HepG2 (cell line): ENCODE results near the gene EXOC6B. TPM values are rescaled to one million over a fixed set of nuclear protein-coding genes. Genes with fewer than 3 reads are reported as not detected.

Experiments
- ATAC-seq: fragments of 200-7000 bp; cut with Tn5 transposase; 3 replicates; pipeline ENCODE4 v1.9.1; 2020; ENCODE audit warnings: mild to moderate bottlenecking, moderate library complexity
- BruUV-seq: library from RNA; stranded (reverse); fragments of 400-500 nt; replicated peaks from 2 replicates; lab custom pipeline; 2021; lab: Mats Ljungman, UMichigan
- CTCF ChIA-PET: fragments of 300-600 bp; formaldehyde crosslinking; extraction: SDS; loops from one replicate; lab custom pipeline; 2021; ENCODE audit warnings: low total read pairs, inconsistent platforms, low intra/inter-chr PET ratio; lab: Yijun Ruan, JAX
- POLR2A ChIA-PET: fragments of 350-600 bp; sonication (Branson Sonifier 250); formaldehyde crosslinking; loops from one replicate; lab custom pipeline; 2020; ENCODE audit warnings: antibody characterized with exemption, inconsistent platforms; lab: Yijun Ruan, JAX
- DNase-seq: peaks from one replicate; pipeline ENCODE4 v3.0.0-alpha.2; 2015; ENCODE audit warnings: low spot score
- FAIRE-seq: peaks from 3 replicates; lab custom pipeline; 2011; peaks lifted over from hg19 to GRCh38; lab: Jason Lieb, UNC
- H2AFZ ChIP-seq: one replicate; pipeline ENCODE4 v1.6.1; 2011; ENCODE audit warnings: low read length, inconsistent platforms
- H3K27ac ChIP-seq: fragments of 300-600 bp; 3 replicates; pipeline ENCODE4 v1.8.0; 2011; ENCODE audit warnings: mixed run types, mild to moderate bottlenecking, mixed read lengths, low read length, inconsistent platforms; ENCODE audit not compliant: insufficient read depth; ENCODE audit errors: extremely low read length
- H3K27me3 ChIP-seq, 2 experiments: fragments of 200-600 bp in 1 of 2; 2 replicates in 1 of 2; 3 replicates in 1 of 2; pipeline versions ENCODE4 v1.6.0 to v1.8.0; 2011; ENCODE audit warnings: low read length in 2 of 2, mild to moderate bottlenecking in 2 of 2, moderate library complexity in 2 of 2, inconsistent platforms in 1 of 2; ENCODE audit not compliant: insufficient read depth in 2 of 2, control insufficient read depth in 1 of 2
- H3K36me3 ChIP-seq, 2 experiments: fragments of 200-600 bp in 1 of 2; replicated peaks in 1 of 2; 2 replicates in 1 of 2; 3 replicates in 1 of 2; pipeline versions ENCODE4 v1.5.1 to v1.8.0; 2011; ENCODE audit warnings: low read length in 2 of 2, inconsistent platforms in 1 of 2; ENCODE audit not compliant: insufficient read depth in 2 of 2, control insufficient read depth in 1 of 2
- H3K4me1 ChIP-seq: 2 replicates; pipeline ENCODE4 v1.5.1; 2012; ENCODE audit warnings: low read length, inconsistent platforms; ENCODE audit not compliant: insufficient read depth
- H3K4me2 ChIP-seq: 2 replicates; pipeline ENCODE4 v1.6.0; 2011; ENCODE audit warnings: low read depth, low read length, inconsistent platforms
- H3K4me3 ChIP-seq, 3 experiments: fragments of 200-600 bp in 1 of 3; sonication (generic), shearing (Covaris generic) in 1 of 3; replicated peaks in 1 of 3; 2 replicates each; pipeline ENCODE4 v1.5.1; 2011 to 2016; ENCODE audit warnings: low read length in 3 of 3, inconsistent platforms in 2 of 3, low read depth in 2 of 3, mild to moderate bottlenecking in 2 of 3, control low read depth in 1 of 3, mixed read lengths in 1 of 3; ENCODE audit not compliant: insufficient read depth in 1 of 3
- H3K79me2 ChIP-seq: one replicate; pipeline ENCODE4 v1.6.1; 2011; ENCODE audit warnings: low read length, inconsistent platforms; ENCODE audit not compliant: insufficient read depth
- H3K9ac ChIP-seq: 2 replicates; pipeline ENCODE4 v1.6.0; 2011; ENCODE audit warnings: mild to moderate bottlenecking, low read depth, low read length, inconsistent platforms; ENCODE audit not compliant: insufficient read depth
- H3K9me3 ChIP-seq: 2 replicates; pipeline ENCODE4 v1.5.1; 2012; ENCODE audit warnings: mild to moderate bottlenecking, low read length
- H4K20me1 ChIP-seq: 2 replicates; pipeline ENCODE4 v1.6.0; 2011; ENCODE audit warnings: inconsistent platforms, mild to moderate bottlenecking, low read length, moderate library complexity; ENCODE audit not compliant: insufficient read depth
- MEIS1 ChIP-seq: sonication (generic); formaldehyde crosslinking; IDR thresholded peaks from 2 replicates; pipeline ENCODE4 v1.9.0; 2021; ENCODE audit warnings: mild to moderate bottlenecking, missing genetic modification reagents, moderate library complexity, borderline replicate concordance
- RBM39 ChIP-seq: fragments of 200-400 bp; formaldehyde crosslinking; IDR thresholded peaks from one replicate; pipeline ENCODE4 v1.6.1; 2018; ENCODE audit warnings: antibody characterized with exemption, mild to moderate bottlenecking, low read depth, low read length; ENCODE audit not compliant: poor library complexity, severe bottlenecking
- RFX1 ChIP-seq: fragments of 450-650 bp; IDR thresholded peaks from 2 replicates; pipeline ENCODE4 v1.6.1; 2017
- ZNF496 ChIP-seq: sonication (generic); formaldehyde crosslinking; IDR thresholded peaks from 2 replicates; pipeline ENCODE4 v1.8.1; 2023; ENCODE audit warnings: mild to moderate bottlenecking, moderate library complexity, missing genetic modification reagents; ENCODE audit not compliant: insufficient replicate concordance
- WGBS: methylation state at CpG from one replicate; pipeline ENCODE4 v1.1.6; 2017; ENCODE audit warnings: low lambda C conversion rate; 5-methylcytosine and 5-hydroxymethylcytosine counted together
- in situ Hi-C: cut with HindIII; loops from 2 replicates; pipeline ENCODE4 v1.10.0; 2017; ENCODE audit warnings: low pct_unique_long_range_greater_than_20kb; ENCODE audit not compliant: extremely low pct_ligation_motif_present
- intact Hi-C: fragments of 100-400 bp; cut with micrococcal nuclease; formaldehyde crosslinking; loops from one replicate; pipeline ENCODE4 v1.10.0; 2022; ENCODE audit not compliant: unreplicated experiment
- polyA plus RNA-seq, 8 experiments: library from polyadenylated mRNA; depleted of rRNA in 3 of 8; stranded (reverse) in 7 of 8; unstranded in 1 of 8; fragments of >200 nt; fragmentation: Illumina TruSeq in 4 of 8; extraction: Trizol in 4 of 8; gene quantifications; 2 replicates each; pipeline versions ENCODE4 v1.2.1 to v1.2.3, GENCODE V29; 2011 to 2016; ENCODE audit warnings: low read depth in 4 of 8, missing spikeins in 1 of 8, mixed read lengths in 1 of 8; ENCODE audit not compliant: insufficient read depth in 1 of 8
- total RNA-seq, 5 experiments: library from RNA; depleted of rRNA; stranded (reverse); fragments of >200 nt; fragmentation: Illumina TruSeq; extraction: Trizol; gene quantifications; 2 replicates each; pipeline ENCODE4 v1.2.3, GENCODE V29; 2016; ENCODE audit warnings: low read depth in 1 of 5
- TF ChIP-seq, protein P1 (sequence below): sonication (generic); formaldehyde crosslinking; IDR thresholded peaks from 2 replicates; pipeline ENCODE4 v1.4.0; 2020; ENCODE audit warnings: mild to moderate bottlenecking, missing genetic modification reagents
- TF ChIP-seq, protein P2 (sequence below): fragments of 450-650 bp; IDR thresholded peaks from 2 replicates; pipeline ENCODE4 v1.6.1; 2017; ENCODE audit warnings: mild to moderate bottlenecking

EXOC6B gene
- total and polyA plus RNA-seq, 2 of the 13 experiments (the other 11 are each of a cell fraction or from before 2014, with no cell fraction given) = 9.1 to 15.9 TPM

DNA sequence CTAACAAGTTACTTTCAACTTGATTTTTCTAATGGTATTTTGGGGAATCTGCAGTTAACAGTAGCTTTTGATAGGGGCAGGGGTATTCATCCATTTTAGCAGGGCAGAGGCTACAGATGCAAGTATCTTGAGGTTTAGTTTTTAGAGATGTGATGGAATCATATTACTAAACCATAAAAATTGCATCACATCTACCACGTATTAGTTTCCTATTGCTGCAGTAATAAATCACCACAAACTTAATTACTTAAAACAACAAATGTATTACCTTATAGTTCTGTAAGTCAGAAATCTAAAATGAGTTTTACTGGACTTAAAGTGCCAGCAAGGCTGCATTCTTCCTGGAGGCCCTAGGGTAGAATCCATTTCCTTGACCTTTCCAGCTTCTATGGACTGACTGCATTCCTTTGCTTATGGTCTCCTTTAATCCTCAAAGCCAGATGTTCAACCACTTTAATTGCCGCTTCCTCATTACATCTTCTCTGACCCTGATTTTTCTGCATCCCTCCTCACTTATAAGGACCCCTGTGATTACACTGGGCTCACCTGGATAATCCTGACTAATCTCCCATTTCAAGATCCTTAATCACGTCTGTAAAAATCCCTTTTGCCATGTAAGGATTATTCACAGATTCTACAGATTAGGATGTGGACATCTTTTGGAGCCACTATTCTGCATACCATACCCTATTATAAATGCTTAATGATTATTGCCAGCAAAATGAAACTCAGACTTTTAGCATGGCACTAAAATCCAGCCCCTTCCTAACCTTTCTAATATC is 21.9 kb upstream of the EXOC6B start:
- DNase-seq = no peak
- ChIA-PET POLR2A (no interaction called here), CTCF (no interaction called here)
- intact Hi-C loops (no loop called here), in situ Hi-C loops (no loop called here)
- H3K27me3 ChIP-seq = peaks cover 0 to 19% of the 10 kb centered on the region in 2 experiments; a peak in 3 of 5 replicates
- no peak overlapping the region for H3K9ac ChIP-seq
- H2AFZ ChIP-seq = no peak overlapping the region
- H3K79me2 ChIP-seq = no peaks in the 10 kb centered on the region
- no TSS peak for BruUV-seq
- no peak overlapping the region for H3K4me2 ChIP-seq
- no peaks in the 10 kb centered on the region for H3K36me3 ChIP-seq
- no peak overlapping the region for H3K27ac ChIP-seq
- 15% methylated on average over 3 of the region's 3 CpGs for WGBS
- no peaks in the 10 kb centered on the region for H4K20me1 ChIP-seq
- no peak for FAIRE-seq
- TF ChIP-seq ZNF496 (CRISPR knock-in tag) = no peak
- TF ChIP-seq, protein P1, sequence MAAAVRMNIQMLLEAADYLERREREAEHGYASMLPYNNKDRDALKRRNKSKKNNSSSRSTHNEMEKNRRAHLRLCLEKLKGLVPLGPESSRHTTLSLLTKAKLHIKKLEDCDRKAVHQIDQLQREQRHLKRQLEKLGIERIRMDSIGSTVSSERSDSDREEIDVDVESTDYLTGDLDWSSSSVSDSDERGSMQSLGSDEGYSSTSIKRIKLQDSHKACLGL (CRISPR knock-in tag) = no peak
- TF ChIP-seq, protein P2, sequence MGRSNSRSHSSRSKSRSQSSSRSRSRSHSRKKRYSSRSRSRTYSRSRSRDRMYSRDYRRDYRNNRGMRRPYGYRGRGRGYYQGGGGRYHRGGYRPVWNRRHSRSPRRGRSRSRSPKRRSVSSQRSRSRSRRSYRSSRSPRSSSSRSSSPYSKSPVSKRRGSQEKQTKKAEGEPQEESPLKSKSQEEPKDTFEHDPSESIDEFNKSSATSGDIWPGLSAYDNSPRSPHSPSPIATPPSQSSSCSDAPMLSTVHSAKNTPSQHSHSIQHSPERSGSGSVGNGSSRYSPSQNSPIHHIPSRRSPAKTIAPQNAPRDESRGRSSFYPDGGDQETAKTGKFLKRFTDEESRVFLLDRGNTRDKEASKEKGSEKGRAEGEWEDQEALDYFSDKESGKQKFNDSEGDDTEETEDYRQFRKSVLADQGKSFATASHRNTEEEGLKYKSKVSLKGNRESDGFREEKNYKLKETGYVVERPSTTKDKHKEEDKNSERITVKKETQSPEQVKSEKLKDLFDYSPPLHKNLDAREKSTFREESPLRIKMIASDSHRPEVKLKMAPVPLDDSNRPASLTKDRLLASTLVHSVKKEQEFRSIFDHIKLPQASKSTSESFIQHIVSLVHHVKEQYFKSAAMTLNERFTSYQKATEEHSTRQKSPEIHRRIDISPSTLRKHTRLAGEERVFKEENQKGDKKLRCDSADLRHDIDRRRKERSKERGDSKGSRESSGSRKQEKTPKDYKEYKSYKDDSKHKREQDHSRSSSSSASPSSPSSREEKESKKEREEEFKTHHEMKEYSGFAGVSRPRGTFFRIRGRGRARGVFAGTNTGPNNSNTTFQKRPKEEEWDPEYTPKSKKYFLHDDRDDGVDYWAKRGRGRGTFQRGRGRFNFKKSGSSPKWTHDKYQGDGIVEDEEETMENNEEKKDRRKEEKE = no peak
- TF ChIP-seq RBM39 = no peak
- no peak for TF ChIP-seq MEIS1 (CRISPR knock-in tag)
- no peak for TF ChIP-seq RFX1
- H3K9me3 ChIP-seq = no peaks in the 10 kb centered on the region
- no peak for ATAC-seq
- peaks cover 11% of the 10 kb centered on the region for H3K4me1 ChIP-seq
- H3K4me3 ChIP-seq = no peak overlapping the region
